ENCODE data around the gene PKD1. TPM values are rescaled to one million over a fixed set of nuclear protein-coding genes. Genes with fewer than 3 reads are reported as not detected.

PKD1 gene
- total RNA-seq = 125 TPM

DNA sequence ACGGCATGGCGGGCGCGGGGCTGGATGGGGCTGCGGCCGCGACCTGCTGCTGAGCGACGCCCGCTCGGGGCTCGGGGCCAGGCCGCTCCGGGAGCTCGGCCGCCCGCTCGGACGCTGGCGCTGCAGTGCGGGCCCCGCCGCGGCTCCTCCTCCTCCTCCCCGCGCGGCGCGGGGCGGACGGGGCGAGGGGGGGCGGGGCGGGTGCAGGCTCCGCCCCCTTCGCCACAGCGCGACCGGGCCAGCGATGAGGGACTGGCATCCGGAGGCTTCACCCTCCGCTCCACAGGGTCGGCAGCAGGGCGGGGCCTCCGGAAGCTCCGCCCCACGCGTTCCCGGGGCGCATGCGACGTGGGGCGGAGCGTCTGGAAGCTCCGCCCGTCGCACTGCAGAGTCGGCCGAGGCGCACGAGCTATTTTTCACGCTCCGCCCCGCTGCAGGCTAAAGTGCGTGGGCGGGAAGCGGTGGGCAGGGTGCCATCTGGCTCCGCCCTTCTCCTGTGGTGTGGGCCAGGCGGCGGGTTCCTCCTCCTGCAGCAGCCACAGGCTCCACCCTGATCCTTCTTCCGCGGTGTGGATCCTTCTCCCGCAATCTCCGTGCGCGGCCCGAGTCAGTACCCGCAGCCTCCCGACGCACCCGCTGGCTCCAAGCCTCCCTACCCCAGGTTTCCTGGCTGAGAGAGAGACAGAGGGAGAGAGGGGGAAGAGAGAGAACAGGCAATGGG, at the start of gene PKD1:
Gene PKD1 (minus strand): TSS at position 129 of the 721 bp plus-strand sequence. CDS start 209 bp downstream, outside the sequence.
- DNase-seq (ENCODE audit: low read depth in 2 of 3, low spot score in 2 of 3) = peak; percentile 89 to 93 (median 92)

DNA sequence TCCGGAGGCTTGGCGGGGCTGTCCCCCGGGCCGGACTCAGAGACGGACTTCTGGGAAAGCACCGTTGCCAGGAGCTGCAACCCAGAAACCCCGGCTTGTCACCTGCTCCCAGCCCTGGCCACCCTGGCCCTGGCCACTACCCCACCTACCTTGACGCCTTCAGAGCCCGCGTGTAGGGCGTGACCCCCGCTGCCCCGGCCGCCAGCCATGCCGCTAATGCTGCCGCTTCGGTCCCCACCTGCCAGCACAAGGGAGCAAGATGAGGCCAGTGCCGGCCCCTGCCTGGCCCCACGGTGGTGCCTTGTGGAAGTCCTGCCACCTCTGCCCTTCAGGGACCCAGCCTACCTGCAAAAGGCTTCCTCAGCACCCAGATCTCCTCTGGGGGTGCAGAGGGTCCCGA, 49.3 kb upstream of the PKD1 start:
- no peak for DNase-seq (ENCODE audit: low read depth in 2 of 3, low spot score in 2 of 3)

DNA sequence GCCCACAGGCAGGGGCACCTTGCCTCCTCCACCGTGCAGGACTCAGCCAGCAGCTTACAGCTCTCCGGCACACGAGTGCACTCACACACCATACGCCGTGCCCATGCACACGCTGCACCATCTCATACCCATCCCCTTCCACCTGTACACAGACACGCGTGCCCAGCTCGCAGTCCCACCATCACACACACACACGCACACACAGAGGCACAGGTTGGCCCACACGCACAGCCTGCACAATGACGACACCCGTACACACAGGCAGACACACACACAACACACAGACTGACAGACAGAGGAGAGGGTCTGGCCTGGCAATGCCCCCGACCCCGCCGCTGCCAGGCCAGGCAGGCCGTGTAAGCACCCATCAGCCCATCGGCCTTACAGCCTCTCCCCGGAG, 48.6 kb upstream of the PKD1 start:
- no peak for DNase-seq (ENCODE audit: low read depth in 2 of 3, low spot score in 2 of 3)

DNA sequence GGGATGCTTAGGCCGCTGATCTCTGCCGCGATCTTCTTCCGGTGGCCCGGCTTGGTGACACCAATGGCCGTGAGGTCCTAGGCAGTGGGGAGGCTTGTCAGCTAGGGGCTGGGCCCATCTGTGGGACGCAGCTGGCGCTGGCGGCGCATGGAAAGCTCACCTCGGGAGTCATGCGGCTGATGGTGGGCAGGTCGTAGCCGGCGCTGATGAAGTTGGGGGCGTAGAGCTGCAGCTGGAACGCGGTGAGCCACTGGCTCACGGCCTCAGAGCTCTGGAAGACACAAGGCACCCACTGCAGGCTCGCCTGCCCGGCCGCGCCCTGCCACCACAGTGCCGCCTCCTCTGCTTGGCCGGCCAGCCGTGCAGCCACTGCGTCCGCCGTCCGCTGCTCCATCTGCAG, 48.0 kb upstream of the PKD1 start:
- no peak for DNase-seq (ENCODE audit: low read depth in 2 of 3, low spot score in 2 of 3)

DNA sequence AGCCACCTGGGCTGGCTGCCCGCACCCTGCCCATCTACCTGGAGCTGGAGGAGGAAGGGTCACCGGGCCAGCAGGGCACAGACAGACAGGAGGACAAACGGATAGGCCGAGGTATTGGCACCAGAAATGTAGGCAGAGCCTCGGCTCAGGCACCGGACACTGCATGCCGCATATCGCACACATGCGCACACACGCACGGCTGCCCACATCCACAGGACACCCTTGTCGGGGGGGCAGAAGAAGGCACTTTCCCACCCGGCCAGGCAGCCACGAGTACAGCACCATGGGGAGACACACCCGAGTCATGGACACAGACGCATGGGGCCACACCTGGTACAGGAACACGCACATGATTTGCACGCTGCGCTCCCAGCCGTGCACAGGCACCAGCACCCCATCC, 46.3 kb upstream of the PKD1 start:
- DNase-seq (ENCODE audit: low read depth in 2 of 3, low spot score in 2 of 3) = no peak

DNA sequence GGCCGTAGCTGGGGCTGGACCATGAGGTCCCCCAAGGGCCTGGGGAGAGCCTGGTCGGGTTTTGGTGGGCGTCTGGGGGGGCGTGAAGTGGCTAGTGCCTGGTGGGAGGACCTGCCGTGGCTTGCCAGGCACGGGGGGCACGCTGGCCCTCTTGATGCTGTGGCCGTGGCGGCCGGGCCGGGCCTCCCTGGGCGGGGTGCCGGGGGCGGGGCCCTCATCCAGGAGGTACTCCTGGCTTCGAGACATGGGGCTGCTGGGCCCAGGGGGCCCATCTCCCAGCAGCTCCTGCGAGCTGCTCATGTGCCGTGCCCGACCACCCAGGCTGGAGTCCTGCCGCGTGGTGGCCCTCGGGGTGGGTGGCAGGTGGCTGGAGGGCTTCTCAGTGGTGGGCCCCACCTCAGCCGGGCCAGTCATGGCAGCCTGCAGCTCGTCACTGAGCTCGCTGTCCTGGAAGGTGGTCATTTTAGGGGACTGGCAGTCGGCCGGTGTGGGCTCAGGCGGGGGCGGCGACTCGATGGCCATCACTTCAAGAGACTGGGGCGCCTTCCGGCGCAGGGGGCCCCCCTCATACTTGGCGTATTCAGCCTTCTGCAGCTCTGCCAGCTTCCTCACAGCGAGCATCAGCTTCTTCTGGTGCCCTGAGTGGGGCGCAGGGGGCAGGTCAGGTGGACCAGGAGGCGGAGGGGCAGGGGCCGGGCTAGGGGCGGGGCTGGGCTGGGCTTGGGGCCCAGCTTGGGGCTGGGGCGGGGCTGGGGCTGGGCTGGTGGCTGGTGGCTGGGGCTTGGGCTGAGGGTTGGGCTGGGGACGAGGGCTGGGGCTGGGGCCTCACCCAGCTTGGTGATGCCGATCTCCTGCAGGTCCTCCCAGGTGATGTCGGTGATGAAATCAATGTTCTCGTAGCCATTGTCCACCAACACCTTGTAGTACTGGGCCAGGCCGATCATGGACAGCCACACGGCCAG, 45.5 kb upstream of the PKD1 start:
- no peak for DNase-seq (ENCODE audit: low read depth in 2 of 3, low spot score in 2 of 3)

DNA sequence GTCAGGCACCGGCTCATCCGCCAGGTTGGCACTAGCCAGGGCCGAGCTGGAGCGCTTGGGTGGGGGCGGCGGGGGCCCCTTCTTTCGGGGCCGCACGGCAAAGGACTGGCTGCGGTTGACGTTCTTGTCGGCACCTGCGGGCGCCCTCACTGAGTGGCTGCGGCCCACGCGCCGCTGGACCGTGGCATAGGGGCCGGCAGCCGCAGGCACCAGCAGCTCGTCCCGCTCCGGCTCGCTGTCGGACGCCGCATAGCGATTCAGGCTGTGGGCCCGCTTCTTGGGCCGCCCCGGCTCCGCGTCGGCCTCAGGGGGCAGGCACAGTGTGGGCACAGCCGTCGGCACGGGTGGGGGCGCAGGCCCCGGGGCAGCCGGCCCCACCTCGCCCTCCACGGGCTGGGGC, 44.8 kb upstream of the PKD1 start:
- DNase-seq (ENCODE audit: low read depth in 2 of 3, low spot score in 2 of 3) = no peak

DNA sequence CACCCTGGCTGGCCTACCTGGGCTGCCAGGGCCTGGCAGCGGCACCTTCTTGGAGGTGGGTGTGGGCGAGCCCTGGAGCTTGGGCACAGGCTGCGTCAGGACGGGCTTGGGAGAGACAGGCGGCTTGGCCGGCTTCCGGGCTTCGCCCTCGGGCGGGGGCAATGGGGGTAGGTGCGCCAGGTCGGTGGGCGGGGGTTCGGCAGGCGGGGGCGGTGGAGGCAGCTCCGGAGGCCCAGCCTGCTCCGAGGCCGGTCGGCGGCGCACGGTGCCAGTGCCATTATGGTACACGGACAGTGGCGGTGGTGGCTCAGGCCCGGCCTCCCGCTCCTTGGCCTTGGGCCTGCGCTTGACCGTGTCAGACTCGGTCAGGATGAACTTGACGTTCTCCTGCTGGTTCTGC, 43.9 kb upstream of the PKD1 start:
- DNase-seq (ENCODE audit: low read depth in 2 of 3, low spot score in 2 of 3) = no peak

DNA sequence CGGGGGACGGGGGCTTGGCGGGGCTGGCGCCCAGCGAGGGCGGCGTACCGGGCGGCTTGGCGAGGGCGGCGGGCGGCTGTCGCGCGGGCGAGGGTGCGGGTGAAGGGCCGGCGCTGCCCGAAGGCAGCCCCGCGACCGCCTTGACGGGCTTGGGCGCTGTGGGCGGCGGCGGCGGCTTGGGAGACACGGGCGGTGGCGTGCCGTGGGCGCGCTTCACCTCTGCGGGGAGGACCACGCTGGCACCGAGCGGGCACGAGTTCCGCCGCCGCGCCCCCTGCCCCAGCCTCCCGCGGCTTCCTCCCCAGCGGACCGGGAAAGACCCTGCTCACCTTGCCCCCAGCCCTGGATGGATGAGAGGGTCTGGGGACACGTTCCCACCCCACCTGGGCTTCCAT, 43.4 kb upstream of the PKD1 start:
- DNase-seq (ENCODE audit: low read depth in 2 of 3, low spot score in 2 of 3) = no peak

DNA sequence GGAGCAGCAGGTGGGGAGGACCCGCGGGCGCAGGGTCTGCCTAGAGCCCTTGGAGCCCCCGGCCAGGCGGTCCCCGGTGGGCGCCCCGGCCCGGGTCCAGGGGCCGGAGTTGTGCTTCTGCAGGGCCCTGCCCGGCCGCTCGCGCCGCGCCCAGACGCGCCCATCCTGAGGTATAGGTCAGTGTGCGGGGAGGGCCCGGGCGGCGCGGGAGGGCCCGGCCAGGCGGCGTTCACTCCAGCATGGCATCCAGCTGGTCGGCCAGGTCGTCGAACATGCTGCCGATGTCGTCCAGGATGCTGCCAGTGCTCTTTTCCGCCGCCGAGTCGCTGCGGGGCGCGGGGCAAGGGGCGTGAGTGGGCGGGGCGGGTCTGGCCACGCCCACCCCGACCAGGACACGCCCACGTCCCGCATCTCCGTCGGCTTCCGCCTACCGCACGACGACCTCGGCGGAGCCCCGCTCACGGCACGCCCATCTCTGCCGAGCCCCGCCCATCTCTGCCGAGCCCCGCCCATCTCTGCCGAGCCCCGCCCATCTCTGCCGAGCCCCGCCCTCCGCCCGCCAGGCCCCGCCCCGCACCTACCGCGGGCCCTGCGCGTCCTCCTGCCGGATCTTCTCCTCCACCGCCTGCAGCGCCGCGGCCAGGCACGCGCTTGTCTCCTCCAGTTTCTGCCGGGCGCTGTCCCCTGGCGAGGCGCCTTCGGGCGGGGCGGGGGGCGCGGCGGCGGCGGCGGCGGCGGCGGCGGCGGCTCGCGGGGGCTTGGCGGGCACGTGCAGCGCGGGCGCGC, 42.8 kb upstream of the PKD1 start:
- DNase-seq (ENCODE audit: low read depth in 2 of 3, low spot score in 2 of 3) = peak in 2 of 3 donors; percentile 52 to 58

DNA sequence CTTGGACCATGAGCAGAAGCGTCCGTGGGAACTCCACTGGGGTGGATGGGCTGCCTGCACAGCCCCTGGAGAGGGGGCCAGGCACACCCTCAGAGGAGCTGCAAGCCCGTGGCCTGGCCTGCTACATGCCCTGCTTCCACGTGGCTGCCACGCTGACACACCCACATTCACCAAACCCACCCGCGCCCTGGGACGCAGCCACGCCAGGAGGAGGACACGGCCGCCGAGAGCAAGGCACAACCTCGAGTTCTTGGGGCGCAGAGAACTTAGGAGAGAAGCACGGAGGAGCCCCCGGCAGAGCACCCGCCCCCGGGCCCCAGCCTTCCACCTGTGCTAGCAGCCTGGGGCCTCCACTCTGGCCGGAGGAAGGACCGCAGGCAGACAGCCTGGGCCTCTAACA, 41.9 kb upstream of the PKD1 start:
- no peak for DNase-seq (ENCODE audit: low read depth in 2 of 3, low spot score in 2 of 3)

DNA sequence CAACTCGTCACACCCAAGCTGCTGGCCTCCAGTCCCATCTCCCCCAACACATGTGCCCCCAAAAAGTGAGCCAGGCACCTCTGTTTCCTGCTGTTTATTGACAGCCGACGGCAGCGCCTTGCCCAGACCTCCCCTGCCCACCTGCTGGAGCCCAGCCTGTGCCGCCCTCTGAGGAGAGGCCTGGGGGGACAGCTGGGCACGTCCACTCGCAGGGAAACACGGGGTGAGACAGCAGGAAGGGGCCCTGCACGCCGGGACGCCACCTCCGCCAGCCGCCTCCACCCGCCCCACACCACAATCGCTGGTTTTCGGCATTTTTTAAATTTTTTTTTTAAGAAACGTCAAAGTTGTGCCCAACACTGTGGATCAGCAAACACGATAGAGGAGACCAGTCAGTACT, 41.4 kb upstream of the PKD1 start:
- no peak for DNase-seq (ENCODE audit: low read depth in 2 of 3, low spot score in 2 of 3)

DNA sequence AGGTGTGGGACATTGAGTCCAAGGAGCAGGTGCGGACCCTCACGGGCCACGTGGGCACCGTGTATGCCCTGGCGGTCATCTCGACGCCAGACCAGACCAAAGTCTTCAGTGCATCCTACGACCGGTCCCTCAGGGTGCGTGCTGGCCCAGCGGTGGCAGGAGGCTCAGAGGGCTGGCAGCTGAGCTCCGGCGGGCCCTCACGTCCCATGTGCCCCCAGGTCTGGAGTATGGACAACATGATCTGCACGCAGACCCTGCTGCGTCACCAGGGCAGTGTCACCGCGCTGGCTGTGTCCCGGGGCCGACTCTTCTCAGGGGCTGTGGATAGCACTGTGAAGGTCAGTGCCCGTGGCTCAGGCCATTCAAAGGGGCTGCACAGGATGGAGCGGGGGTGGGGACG, 40.3 kb upstream of the PKD1 start:
- no peak for DNase-seq (ENCODE audit: low read depth in 2 of 3, low spot score in 2 of 3)

DNA sequence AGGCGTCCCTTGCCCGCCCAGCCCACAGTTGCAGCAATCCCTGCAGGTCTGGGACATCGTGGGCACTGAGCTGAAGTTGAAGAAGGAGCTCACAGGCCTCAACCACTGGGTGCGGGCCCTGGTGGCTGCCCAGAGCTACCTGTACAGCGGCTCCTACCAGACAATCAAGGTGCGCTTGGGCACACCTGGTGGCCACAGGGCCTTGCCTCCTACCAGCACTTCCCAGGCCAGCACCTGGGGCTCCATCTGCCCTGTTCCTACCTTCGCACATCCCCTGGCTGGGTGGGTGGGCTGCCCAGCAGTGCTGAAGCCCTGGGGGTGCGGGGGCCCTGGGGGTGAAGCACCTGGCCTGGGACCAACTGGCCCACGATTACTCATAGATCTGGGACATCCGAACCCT, 39.8 kb upstream of the PKD1 start:
- no peak for DNase-seq (ENCODE audit: low read depth in 2 of 3, low spot score in 2 of 3)

DNA sequence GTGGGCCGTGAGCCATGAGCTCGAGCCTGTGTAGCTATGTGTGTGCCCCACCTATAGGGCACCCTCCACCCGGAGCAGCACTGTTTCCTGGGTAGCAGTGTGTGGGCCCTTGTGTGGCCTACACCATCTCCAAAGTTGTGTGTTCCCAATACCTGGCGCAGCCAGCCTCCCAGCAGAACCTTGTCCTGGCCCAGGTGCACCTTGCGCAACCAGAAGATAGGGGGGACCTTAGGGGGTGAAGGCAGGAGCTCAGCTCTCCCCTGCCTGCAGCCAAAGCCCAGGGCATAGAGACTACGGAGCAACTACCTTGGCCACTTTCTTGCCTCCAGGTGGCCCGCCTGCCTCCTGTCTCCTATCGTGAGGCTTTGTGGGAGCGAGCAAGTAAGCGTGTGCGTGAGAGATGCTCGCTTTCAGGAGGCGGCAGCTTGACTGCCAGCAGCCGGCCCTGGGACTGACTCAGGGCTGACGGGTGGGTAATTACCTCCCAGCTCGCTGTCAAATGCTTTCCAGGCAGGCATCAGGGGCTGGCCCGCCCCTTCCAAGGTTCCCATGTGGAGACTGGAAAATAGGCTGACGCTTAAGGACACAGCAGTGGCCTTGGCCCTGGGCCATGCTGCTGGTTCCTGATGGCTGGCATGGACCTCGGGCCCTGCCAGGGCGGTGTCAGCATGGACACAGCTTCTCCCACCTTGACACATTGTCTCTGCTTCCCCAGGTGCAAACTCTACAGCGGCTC, 38.9 kb upstream of the PKD1 start:
- no peak for DNase-seq (ENCODE audit: low read depth in 2 of 3, low spot score in 2 of 3)

DNA sequence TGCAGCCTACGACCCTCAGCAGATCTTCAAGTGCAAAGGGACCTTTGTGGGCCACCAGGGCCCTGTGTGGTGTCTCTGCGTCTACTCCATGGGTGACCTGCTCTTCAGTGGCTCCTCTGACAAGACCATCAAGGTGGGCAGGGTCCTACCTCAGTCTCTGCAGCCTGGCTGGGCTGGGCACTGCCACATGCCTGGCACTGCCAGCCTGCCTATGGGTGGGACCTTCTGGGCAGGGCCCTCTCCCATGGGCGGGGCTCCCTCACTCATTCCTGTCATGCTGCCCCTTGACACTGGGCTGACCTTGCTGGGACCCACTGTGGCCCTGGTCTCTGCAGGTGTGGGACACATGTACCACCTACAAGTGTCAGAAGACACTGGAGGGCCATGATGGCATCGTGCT, 38.2 kb upstream of the PKD1 start:
- no peak for DNase-seq (ENCODE audit: low read depth in 2 of 3, low spot score in 2 of 3)

DNA sequence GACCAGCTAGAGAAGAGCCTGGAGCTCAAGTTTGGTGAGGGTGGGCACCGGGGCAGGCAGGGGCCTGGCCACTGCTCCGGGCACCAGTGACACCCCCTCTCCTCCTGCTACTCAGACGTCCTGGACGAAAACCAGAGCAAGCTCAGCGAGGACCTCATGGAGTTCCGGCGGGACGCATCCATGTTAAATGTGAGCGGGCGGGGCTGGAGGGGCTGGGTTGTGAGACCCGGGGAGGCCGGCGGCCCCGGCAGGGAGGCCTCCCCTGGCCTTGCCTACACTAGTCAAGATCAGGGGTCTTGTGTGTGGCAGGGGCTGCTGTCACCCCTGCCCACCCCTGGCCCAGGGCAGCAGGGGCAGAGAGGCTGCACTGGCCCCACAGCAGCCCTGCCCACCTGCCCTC, 37.7 kb upstream of the PKD1 start:
- DNase-seq (ENCODE audit: low read depth in 2 of 3, low spot score in 2 of 3) = no peak

DNA sequence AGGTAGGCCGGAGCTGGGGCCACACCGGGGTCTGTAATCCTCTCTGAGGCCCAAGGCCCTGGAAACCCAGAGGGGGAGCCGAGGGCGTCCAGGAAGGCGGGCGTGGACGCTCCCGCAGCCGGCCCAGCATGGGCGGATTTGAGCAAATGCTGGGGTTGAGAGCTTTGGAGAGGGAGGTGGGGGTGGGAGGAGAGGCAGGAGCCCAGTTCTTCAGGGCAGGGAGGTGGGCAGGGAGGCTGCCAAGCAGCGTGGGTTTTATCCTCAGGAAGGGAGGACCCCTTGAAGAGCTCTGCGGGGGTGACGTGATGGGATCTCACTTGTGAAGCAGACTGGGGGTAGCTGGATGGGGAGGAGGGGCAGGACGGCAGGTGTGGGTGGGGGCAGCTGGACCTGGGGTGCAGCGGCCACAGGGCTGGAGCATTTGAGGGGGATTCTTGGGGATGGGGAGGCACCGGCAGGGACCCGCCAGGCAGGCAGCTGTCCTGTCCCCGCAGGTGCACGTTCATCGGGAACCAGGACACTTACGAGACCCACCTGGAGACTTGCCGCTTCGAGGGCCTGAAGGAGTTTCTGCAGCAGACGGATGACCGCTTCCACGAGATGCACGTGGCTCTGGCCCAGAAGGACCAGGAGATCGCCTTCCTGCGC, 37.1 kb upstream of the PKD1 start:
- DNase-seq (ENCODE audit: low read depth in 2 of 3, low spot score in 2 of 3) = no peak

DNA sequence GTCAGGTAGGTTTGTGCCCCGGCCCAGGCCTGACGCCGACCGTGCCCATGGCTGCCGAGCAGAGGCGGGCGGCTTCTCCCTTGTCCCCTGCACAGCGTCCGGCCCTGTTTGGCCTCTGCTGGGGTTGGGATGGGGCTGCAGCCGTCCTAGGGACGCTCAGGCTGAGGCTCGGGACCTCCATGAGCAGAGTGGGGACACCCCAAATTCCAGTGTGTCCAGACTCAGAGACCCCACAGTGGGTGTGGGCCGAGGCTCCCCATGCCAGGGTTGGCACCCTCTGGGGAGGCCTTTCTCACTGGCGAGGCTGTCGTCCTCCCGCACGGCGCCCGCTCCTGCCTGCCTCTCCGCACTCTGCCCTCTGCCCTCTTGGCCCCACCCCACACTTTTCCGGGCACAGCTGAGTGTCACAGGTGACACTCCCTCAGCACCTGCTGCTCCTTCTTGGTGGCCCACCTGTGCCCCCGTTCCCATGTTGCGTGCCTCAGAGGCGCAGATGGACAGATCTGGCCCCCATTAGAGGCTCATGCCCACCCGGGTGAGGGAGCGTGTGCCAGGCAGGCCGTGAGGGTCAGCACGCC, 36.0 kb upstream of the PKD1 start:
- DNase-seq (ENCODE audit: low read depth in 2 of 3, low spot score in 2 of 3) = no peak

Data from hematopoietic multipotent progenitor cell (in vitro differentiated cells).